H9 (cell line): ENCODE data around the gene AAMP. TPM values are rescaled to one million over a fixed set of nuclear protein-coding genes. Genes with fewer than 3 reads are reported as not detected.

Experiments used
- DNase-seq: peaks from one replicate; pipeline ENCODE4 v3.0.0-alpha.2; 2017
- H2AFZ ChIP-seq: one replicate; pipeline ENCODE4 v1.6.1; 2013; ENCODE audit warnings: mild to moderate bottlenecking, low read length, control low read depth, moderate library complexity
- H2AK5ac ChIP-seq: 2 replicates; pipeline ENCODE4 v1.6.1; 2013; ENCODE audit warnings: low read length, control low read depth, mixed read lengths; ENCODE audit not compliant: insufficient read length
- H2BK120ac ChIP-seq: one replicate; pipeline ENCODE4 v1.6.1; 2013; ENCODE audit warnings: low read depth, mild to moderate bottlenecking, low read length, control low read depth, inconsistent platforms; ENCODE audit not compliant: poor library complexity, severe bottlenecking
- H2BK12ac ChIP-seq: 2 replicates; pipeline ENCODE4 v1.6.1; 2013; ENCODE audit warnings: low read length, control low read depth, mixed read lengths, low read depth; ENCODE audit not compliant: insufficient read length
- H2BK15ac ChIP-seq: 2 replicates; pipeline ENCODE4 v1.6.1; 2013; ENCODE audit warnings: low read depth, low read length, control low read depth
- H2BK20ac ChIP-seq: one replicate; pipeline ENCODE4 v1.6.1; 2013; ENCODE audit warnings: low read depth, mild to moderate bottlenecking, low read length, control low read depth, inconsistent platforms; ENCODE audit not compliant: poor library complexity, severe bottlenecking
- H2BK5ac ChIP-seq: 2 replicates; pipeline ENCODE4 v1.6.1; 2013; ENCODE audit warnings: low read length, control low read depth, mixed read lengths; ENCODE audit not compliant: insufficient read length
- H3K14ac ChIP-seq: 2 replicates; pipeline ENCODE4 v1.6.1; 2013; ENCODE audit warnings: low read length, control low read depth; ENCODE audit not compliant: insufficient read depth
- H3K18ac ChIP-seq: 2 replicates; pipeline ENCODE4 v1.6.1; 2013; ENCODE audit warnings: low read depth, mild to moderate bottlenecking, mixed read lengths, low read length, control low read depth; ENCODE audit not compliant: insufficient read length
- H3K23ac ChIP-seq: 2 replicates; pipeline ENCODE4 v1.6.1; 2013; ENCODE audit warnings: low read length, control low read depth, mixed read lengths, low read depth; ENCODE audit not compliant: insufficient read length
- H3K23me2 ChIP-seq: 2 replicates; pipeline ENCODE4 v1.6.1; 2013; ENCODE audit warnings: low read depth, mild to moderate bottlenecking, mixed read lengths, low read length, control low read depth; ENCODE audit not compliant: insufficient read length, poor library complexity, severe bottlenecking
- H3K27ac ChIP-seq: 2 replicates; pipeline ENCODE4 v1.5.1; 2013; ENCODE audit warnings: low read length, control low read depth, mixed read lengths, low read depth; ENCODE audit not compliant: insufficient read length
- H3K27me3 ChIP-seq: 2 replicates; pipeline ENCODE4 v1.6.1; 2013; ENCODE audit warnings: low read length, control low read depth, inconsistent platforms; ENCODE audit not compliant: insufficient read depth
- H3K4ac ChIP-seq: 2 replicates; pipeline ENCODE4 v1.6.1; 2013; ENCODE audit warnings: low read depth, mild to moderate bottlenecking, control low read depth, inconsistent platforms, low read length, moderate library complexity
- H3K4me1 ChIP-seq: 2 replicates; pipeline ENCODE4 v1.6.1; 2013; ENCODE audit warnings: low read length, control low read depth, inconsistent platforms; ENCODE audit not compliant: insufficient read depth
- H3K4me2 ChIP-seq: 2 replicates; pipeline ENCODE4 v1.6.1; 2013; ENCODE audit warnings: low read length, control low read depth, mixed read lengths; ENCODE audit not compliant: insufficient read length, insufficient read depth
- H3K56ac ChIP-seq: 2 replicates; pipeline ENCODE4 v1.6.1; 2013; ENCODE audit warnings: low read depth, mild to moderate bottlenecking, mixed read lengths, low read length, control low read depth; ENCODE audit not compliant: insufficient read length
- H3K79me1 ChIP-seq: 2 replicates; pipeline ENCODE4 v1.6.1; 2013; ENCODE audit warnings: low read depth, mild to moderate bottlenecking, moderate library complexity, low read length, control low read depth, inconsistent platforms; ENCODE audit not compliant: insufficient read depth, poor library complexity, severe bottlenecking
- H3K79me2 ChIP-seq: 2 replicates; pipeline ENCODE4 v1.6.1; 2013; ENCODE audit warnings: low read length, control low read depth, inconsistent platforms; ENCODE audit not compliant: insufficient read depth
- H3K9ac ChIP-seq: 2 replicates; pipeline ENCODE4 v1.6.1; 2013; ENCODE audit warnings: low read length, control low read depth, mixed read lengths; ENCODE audit not compliant: insufficient read length; ENCODE audit errors: extremely low read depth
- H3K9me3 ChIP-seq: one replicate; pipeline ENCODE4 v1.6.1; 2013; ENCODE audit warnings: low read depth, low read length, inconsistent platforms; ENCODE audit not compliant: control insufficient read depth
- H3T11ph ChIP-seq: one replicate; pipeline ENCODE4 v1.6.1; 2013; ENCODE audit warnings: mild to moderate bottlenecking, low read length, control low read depth, inconsistent platforms
- H4K20me1 ChIP-seq: one replicate; pipeline ENCODE4 v1.6.1; 2013; ENCODE audit not compliant: control insufficient read depth, insufficient read length, insufficient read depth
- H4K5ac ChIP-seq: 2 replicates; pipeline ENCODE4 v1.6.1; 2013; ENCODE audit warnings: low read depth, mild to moderate bottlenecking, mixed read lengths, low read length, control low read depth; ENCODE audit not compliant: insufficient read length
- H4K8ac ChIP-seq: replicated peaks from 2 replicates; pipeline ENCODE4 v1.6.1; 2013; ENCODE audit warnings: low read length, control low read depth, mixed read lengths, low read depth; ENCODE audit not compliant: insufficient read length
- H4K91ac ChIP-seq: 2 replicates; pipeline ENCODE4 v1.6.1; 2013; ENCODE audit warnings: low read depth, mild to moderate bottlenecking, moderate library complexity, mixed read lengths, low read length, control low read depth; ENCODE audit not compliant: insufficient read length
- H3K27ac Mint-ChIP-seq, 3 experiments: 2 replicates in 2 of 3; 3 replicates in 1 of 3; pipeline ENCODE4 v1.8.0; 2020 to 2021; ENCODE audit warnings: mixed read lengths in 3 of 3, mild to moderate bottlenecking in 1 of 3, moderate library complexity in 1 of 3
- H3K27me3 Mint-ChIP-seq: 2 replicates; pipeline ENCODE4 v1.8.0; 2021; ENCODE audit warnings: low read depth, mild to moderate bottlenecking, moderate library complexity, mixed read lengths
- H3K36me3 Mint-ChIP-seq, 3 experiments: 2 replicates in 2 of 3; 3 replicates in 1 of 3; pipeline ENCODE4 v1.8.0; 2020 to 2021; ENCODE audit warnings: low read depth in 3 of 3, mixed read lengths in 3 of 3; ENCODE audit not compliant: insufficient read depth in 1 of 3
- H3K4me1 Mint-ChIP-seq, 2 experiments: 2 replicates each; pipeline ENCODE4 v1.8.0; 2020; ENCODE audit warnings: mixed read lengths in 2 of 2
- H3K4me3 Mint-ChIP-seq, 2 experiments: 2 replicates in 1 of 2; 3 replicates in 1 of 2; pipeline ENCODE4 v1.8.0; 2020 to 2021; ENCODE audit warnings: mild to moderate bottlenecking in 2 of 2, mixed read lengths in 2 of 2, moderate library complexity in 1 of 2
- H3K9me3 Mint-ChIP-seq, 2 experiments: 2 replicates in 1 of 2; 3 replicates in 1 of 2; pipeline ENCODE4 v1.8.0; 2020; ENCODE audit warnings: mild to moderate bottlenecking in 2 of 2, mixed read lengths in 2 of 2, moderate library complexity in 1 of 2
- WGBS: extraction: QIAGEN DNeasy Blood & Tissue Kit; methylation state at CpG from one replicate; pipeline ENCODE4 v1.1.7; 2013; ENCODE audit warnings: missing lambda C conversion rate, low lambda C conversion rate, mixed read lengths; ENCODE audit not compliant: insufficient read length; ENCODE audit errors: extremely low coverage; 5-methylcytosine and 5-hydroxymethylcytosine counted together
- total RNA-seq: library from RNA; stranded (reverse); gene quantifications from 2 replicates; pipeline ENCODE4 v1.2.1, GENCODE V29; 2021
- TF ChIP-seq, protein P1 (sequence below): fragments of 200-600 bp; sonication (generic); conservative IDR thresholded peaks from 3 replicates; pipeline ENCODE4 v1.8.0; 2021; ENCODE audit warnings: antibody characterized with exemption, mild to moderate bottlenecking

The AAMP gene
- total RNA-seq, 1 experiment from 2014 or later, result 103 TPM

DNA sequence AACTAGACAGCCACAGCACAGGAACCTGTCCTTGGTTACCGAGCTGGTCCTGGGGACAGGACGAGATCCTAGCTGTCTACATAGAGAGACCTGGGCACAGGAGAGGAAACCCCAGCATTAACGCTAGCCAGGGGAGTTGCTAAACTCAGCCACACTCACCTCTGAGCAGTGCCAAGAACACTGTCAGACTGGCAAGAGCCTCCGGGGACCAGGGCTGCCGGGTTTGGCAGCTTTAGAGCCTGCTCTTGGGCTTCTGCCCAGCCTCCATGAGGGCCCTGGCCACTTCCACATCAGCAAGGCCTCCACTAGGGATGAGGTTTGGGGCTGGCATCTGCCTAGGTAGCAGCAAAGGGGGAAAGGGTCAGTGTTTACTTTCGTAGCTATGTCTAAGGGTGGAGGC lies 15.7 kb upstream of the AAMP start:
- Histone ChIP-seq H4K5ac (no peak overlapping the region), H3T11ph (no peak overlapping the region), H2AK5ac (no peak overlapping the region), H2BK12ac (no peak overlapping the region), H2BK15ac (no peak overlapping the region), H3K23ac (no peak overlapping the region), H2BK5ac (no peak overlapping the region), H3K79me2 (no peaks in the 10 kb centered on the region), H3K4me1 (peaks cover 3% of the 10 kb centered on the region; the same call in 1 of the 2 replicates), H4K91ac (no peak overlapping the region), H3K18ac (no peak overlapping the region), H3K56ac (no peak overlapping the region), H3K27me3 (no peaks in the 10 kb centered on the region), H3K4ac (no peak overlapping the region), H3K14ac (no peak overlapping the region), H3K4me2 (no peak overlapping the region), H4K8ac (no peak overlapping the region), H3K79me1 (no peaks in the 10 kb centered on the region), H2AFZ (no peak overlapping the region), H3K9me3 (no peaks in the 10 kb centered on the region), H3K23me2 (no peaks in the 10 kb centered on the region), H2BK20ac (no peak overlapping the region), H2BK120ac (no peak overlapping the region), H3K27ac (no peak overlapping the region), H4K20me1 (no peaks in the 10 kb centered on the region), H3K9ac (no peak overlapping the region)
- Mint-ChIP-seq H3K4me3 (no peak overlapping the region), H3K27me3 (peaks cover 1% of the 10 kb centered on the region), H3K9me3 (no peaks in the 10 kb centered on the region), H3K27ac (peak overlapping the region in 2 of 3 experiments; percentile 44 to 92; a peak in 3 of 7 replicates), H3K4me1 (peaks cover 24 to 25% of the 10 kb centered on the region in 2 experiments), H3K36me3 (peaks cover 2 to 4% (median 4%) of the 10 kb centered on the region in 3 experiments; a peak in 5 of 7 replicates)
- no peak for DNase-seq
- TF ChIP-seq, protein P1, sequence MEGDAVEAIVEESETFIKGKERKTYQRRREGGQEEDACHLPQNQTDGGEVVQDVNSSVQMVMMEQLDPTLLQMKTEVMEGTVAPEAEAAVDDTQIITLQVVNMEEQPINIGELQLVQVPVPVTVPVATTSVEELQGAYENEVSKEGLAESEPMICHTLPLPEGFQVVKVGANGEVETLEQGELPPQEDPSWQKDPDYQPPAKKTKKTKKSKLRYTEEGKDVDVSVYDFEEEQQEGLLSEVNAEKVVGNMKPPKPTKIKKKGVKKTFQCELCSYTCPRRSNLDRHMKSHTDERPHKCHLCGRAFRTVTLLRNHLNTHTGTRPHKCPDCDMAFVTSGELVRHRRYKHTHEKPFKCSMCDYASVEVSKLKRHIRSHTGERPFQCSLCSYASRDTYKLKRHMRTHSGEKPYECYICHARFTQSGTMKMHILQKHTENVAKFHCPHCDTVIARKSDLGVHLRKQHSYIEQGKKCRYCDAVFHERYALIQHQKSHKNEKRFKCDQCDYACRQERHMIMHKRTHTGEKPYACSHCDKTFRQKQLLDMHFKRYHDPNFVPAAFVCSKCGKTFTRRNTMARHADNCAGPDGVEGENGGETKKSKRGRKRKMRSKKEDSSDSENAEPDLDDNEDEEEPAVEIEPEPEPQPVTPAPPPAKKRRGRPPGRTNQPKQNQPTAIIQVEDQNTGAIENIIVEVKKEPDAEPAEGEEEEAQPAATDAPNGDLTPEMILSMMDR, result no peak
- no CpG with 5 or more reads among the region's 6 CpGs for WGBS
